ENCODE measurements around the gene MAPK1.
"Not testable (repeated sequence)": the region's sequence is repeated elsewhere in the genome, so short reads cannot be mapped to it uniquely, and the experiment has no call there.

MAPK1 gene

DNA sequence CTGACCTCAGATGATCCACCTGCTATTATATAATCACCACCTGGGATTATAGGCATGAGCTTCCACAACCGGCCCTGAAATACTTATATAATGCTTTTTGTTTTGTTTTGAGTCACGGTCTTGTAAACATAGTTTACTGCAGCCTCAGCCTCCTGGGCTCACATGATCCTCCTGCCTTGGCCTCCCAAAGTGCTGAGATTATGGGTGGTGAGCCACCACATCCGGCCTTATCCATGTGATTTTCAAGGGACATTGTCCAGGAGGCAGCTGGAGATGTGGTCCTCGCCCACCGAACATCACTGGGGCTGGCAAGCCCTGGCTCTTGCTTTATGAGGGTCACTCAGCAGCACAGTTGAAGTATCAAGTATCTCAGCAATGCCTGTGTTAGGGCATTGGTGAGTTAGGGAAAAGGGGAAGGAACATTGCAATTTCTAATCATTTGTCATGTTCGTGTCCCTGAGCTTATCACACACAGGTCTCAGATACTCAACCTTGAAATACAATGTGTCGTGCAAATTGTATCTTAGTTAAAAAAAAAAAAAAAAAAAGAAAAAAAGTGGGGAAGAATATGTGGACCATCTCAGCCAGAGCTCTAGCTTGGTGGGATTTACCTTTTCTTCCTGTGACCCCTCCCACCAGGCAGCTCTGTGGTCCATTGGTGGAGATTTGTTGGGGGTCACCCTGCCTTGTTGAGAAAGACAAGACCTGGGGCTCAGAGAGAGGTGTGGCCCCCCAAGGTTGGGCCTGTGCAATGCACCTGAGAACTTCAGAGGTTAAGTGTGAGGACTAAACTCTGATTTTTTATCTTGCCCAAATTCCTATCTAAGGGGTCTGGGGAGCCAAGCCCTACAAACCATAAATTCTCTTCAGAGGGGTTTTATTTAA lies 40.4 kb upstream of the MAPK1 start:
- no peak for DNase-seq (ENCODE audit: low read depth, low spot score)
- Histone ChIP-seq H3K9ac (ENCODE audit: insufficient read length, low read depth) (no peak overlapping the region), H3K9me3 (ENCODE audit: insufficient read depth, low read length) (no peaks in the 10 kb centered on the region), H3K27me3 (ENCODE audit: insufficient read depth, insufficient read length) (no peaks in the 10 kb centered on the region), H3K4me1 (ENCODE audit: insufficient read depth, insufficient read length) (peaks cover 3% of the 10 kb centered on the region), H3K4me3 (ENCODE audit: insufficient read length, low read depth) (no peak overlapping the region), H3K36me3 (ENCODE audit: insufficient read depth, insufficient read length, low read length) (no peaks in the 10 kb centered on the region)
- TF ChIP-seq SUZ12 (IDR thresholded peaks at IDR 0.05; ENCODE audit: extremely low read depth, insufficient read depth, insufficient read length) (no peak), YY1 (IDR thresholded peaks at IDR 0.05; ENCODE audit: insufficient read depth, insufficient read length) (no peak), ZNF274 (IDR thresholded peaks at IDR 0.05; ENCODE audit: low read depth, low read length) (no peak)

DNA sequence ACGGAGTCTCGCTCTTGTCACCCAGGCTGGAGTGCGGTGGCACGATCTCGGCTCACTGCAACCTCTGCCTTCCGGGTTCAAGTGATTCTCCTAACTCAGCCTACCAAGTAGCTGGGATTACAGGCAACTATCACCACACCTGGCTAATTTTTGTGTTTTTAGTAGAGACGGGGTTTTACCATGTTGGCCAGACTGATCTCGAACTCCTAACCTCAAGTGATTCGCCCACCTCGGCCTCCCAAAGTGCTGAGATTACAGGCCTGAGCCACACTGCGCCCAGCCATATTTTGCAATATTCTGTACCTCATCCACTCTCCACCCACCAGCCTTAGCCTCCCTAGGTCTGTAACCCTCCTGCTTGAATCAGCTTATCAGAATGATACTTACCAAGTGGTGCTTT lies 37.8 kb upstream of the MAPK1 start:
- H3K9me3 ChIP-seq (ENCODE audit: insufficient read depth, low read length); DNase-seq (ENCODE audit: low read depth, low spot score); H3K4me3 ChIP-seq (ENCODE audit: insufficient read length, low read depth): not testable (repeated sequence)

DNA sequence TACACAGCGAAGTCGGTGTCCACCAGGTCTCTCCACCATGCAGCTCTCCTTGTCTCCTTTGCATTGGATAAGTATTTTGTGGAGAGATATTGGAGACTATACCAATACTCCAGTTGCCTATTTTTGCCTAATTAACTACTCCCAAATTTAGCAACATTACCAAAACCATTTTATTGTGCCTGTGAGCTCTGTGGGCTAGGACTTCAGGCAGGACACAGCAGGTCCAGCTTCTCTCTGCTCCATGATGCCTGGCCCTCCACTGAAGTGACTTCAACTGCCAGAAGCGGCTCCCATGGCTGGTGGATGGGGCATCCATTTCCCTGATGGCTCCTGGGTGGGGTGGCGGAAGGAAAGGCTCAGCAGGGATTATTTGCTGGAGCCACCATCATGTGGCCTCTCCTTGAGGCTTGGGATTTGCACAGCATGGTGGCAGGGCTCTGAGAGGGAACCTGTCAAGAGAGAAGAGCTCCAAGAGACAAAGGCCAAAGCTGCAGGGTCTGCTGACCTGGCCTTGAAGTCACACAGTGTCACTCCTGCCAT lies 36.9 kb upstream of the MAPK1 start:
- Histone ChIP-seq H3K36me3 (ENCODE audit: insufficient read depth, insufficient read length, low read length) (no peaks in the 10 kb centered on the region), H3K9me3 (ENCODE audit: insufficient read depth, low read length) (no peaks in the 10 kb centered on the region), H3K9ac (ENCODE audit: insufficient read length, low read depth) (no peak overlapping the region), H3K27me3 (ENCODE audit: insufficient read depth, insufficient read length) (no peaks in the 10 kb centered on the region), H3K4me3 (ENCODE audit: insufficient read length, low read depth) (no peak overlapping the region), H3K4me1 (ENCODE audit: insufficient read depth, insufficient read length) (peaks cover 3% of the 10 kb centered on the region)
- DNase-seq (ENCODE audit: low read depth, low spot score), result no peak
- TF ChIP-seq ZNF274 (IDR thresholded peaks at IDR 0.05; ENCODE audit: low read depth, low read length) (no peak), SUZ12 (IDR thresholded peaks at IDR 0.05; ENCODE audit: extremely low read depth, insufficient read depth, insufficient read length) (no peak), YY1 (IDR thresholded peaks at IDR 0.05; ENCODE audit: insufficient read depth, insufficient read length) (no peak)

More for the DNA sequence above, 37.8 kb upstream of the MAPK1 start:
- not testable (repeated sequence) for H3K36me3 ChIP-seq (ENCODE audit: insufficient read depth, insufficient read length, low read length); H3K27me3 ChIP-seq (ENCODE audit: insufficient read depth, insufficient read length); H3K4me1 ChIP-seq (ENCODE audit: insufficient read depth, insufficient read length); H3K9ac ChIP-seq (ENCODE audit: insufficient read length, low read depth)

DNA sequence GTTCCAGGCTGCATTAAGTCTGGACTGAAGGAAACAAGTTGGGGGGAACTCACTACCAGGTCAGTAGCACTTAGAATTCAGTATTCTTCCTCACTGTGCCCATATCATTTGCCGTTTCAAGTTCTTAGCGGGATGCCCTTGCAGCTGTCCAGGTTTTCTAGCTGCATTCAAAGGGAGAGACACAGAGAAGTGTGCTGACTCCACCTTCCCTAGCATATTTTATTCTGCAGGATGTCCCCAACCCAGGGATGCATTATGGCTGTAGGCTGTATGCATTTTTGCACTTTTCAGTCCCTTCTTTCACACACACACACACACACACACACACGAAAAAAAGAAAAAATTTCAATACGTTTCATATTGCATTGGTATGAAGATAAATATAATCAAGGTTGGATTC lies 35.8 kb upstream of the MAPK1 start:
- peaks cover 3% of the 10 kb centered on the region for H3K4me1 ChIP-seq (ENCODE audit: insufficient read depth, insufficient read length)
- H3K9me3 ChIP-seq (ENCODE audit: insufficient read depth, low read length), result no peaks in the 10 kb centered on the region
- no peak overlapping the region for H3K9ac ChIP-seq (ENCODE audit: insufficient read length, low read depth)
- TF ChIP-seq YY1 (IDR thresholded peaks at IDR 0.05; ENCODE audit: insufficient read depth, insufficient read length) (no peak), SUZ12 (IDR thresholded peaks at IDR 0.05; ENCODE audit: extremely low read depth, insufficient read depth, insufficient read length) (no peak), ZNF274 (IDR thresholded peaks at IDR 0.05; ENCODE audit: low read depth, low read length) (no peak)
- H3K27me3 ChIP-seq (ENCODE audit: insufficient read depth, insufficient read length), result no peaks in the 10 kb centered on the region
- no peak for DNase-seq (ENCODE audit: low read depth, low spot score)
- H3K4me3 ChIP-seq (ENCODE audit: insufficient read length, low read depth), result no peak overlapping the region
- H3K36me3 ChIP-seq (ENCODE audit: insufficient read depth, insufficient read length, low read length), result no peaks in the 10 kb centered on the region

DNA sequence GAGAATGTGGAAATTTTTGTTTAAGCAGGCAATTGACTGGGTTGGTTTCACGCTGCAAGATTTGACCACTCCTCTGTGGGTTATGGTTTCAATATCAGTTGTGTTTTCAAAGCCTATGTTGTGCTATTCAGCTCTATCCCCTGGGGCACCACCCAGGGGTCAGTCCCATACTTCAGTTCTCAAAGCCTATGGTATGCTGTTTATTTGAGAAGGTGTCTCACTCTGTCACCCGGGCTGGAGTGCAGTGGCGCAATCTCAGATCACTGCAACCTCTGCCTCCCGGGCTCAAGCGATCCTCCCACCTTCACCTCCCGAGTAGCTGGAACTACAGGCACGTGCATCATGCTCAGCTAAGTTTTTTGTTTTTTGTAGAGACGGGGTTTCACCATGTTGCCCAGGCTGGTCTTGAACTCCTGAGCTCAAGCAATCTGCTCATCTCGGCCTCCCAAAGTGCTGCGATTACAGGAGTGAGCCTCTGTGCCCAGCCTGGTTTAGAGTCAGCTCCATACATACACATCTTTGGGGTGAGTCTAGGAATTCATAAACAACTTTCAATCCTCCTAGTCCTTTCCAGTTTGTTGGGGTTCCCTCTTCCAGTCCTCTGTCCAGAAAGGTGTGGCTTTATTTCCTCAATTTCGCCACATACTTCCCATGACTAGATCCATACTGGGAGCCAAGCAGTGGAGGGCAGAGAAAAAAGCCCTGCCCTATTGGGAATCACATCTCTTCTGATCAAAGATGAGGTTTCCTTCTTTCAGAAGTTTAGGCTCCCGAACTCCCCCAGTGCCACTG lies 35.0 kb upstream of the MAPK1 start:
- H3K27me3 ChIP-seq (ENCODE audit: insufficient read depth, insufficient read length), result no peaks in the 10 kb centered on the region
- no peak overlapping the region for H3K4me3 ChIP-seq (ENCODE audit: insufficient read length, low read depth)
- peaks cover 3% of the 10 kb centered on the region for H3K4me1 ChIP-seq (ENCODE audit: insufficient read depth, insufficient read length)
- TF ChIP-seq SUZ12 (IDR thresholded peaks at IDR 0.05; ENCODE audit: extremely low read depth, insufficient read depth, insufficient read length), result no peak
- TF ChIP-seq YY1 (IDR thresholded peaks at IDR 0.05; ENCODE audit: insufficient read depth, insufficient read length), result no peak
- no peak for TF ChIP-seq ZNF274 (IDR thresholded peaks at IDR 0.05; ENCODE audit: low read depth, low read length)
- H3K9ac ChIP-seq (ENCODE audit: insufficient read length, low read depth), result no peak overlapping the region
- H3K36me3 ChIP-seq (ENCODE audit: insufficient read depth, insufficient read length, low read length), result no peaks in the 10 kb centered on the region
- no peaks in the 10 kb centered on the region for H3K9me3 ChIP-seq (ENCODE audit: insufficient read depth, low read length)
- DNase-seq (ENCODE audit: low read depth, low spot score), result no peak

DNA sequence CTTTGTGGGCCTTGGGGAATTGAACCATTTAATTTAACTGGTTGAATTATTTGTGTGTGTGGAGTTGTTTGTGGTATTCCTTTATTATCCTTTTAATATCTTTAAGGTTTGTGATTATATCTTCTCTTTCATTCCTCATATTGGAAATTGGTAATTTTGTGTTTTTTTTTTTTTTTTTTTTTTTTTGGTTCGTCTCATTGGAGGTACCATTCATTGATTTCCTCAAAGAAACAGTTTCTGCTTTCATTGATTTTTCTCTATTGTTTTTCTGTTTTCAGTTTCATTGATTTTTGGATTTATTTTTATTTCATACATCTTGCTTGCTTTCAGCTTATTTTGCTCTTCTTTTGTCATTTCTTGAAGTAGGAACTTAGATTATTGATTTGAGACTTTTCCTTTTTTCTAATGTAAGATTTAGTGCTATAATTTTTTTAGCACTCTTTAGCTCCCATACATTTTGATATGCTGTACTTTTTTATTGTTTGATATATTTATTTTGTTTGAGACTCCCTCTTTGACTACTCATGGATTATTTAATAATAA lies 31.0 kb upstream of the MAPK1 start:
- Histone ChIP-seq H3K4me1 (ENCODE audit: insufficient read depth, insufficient read length) (peaks cover 3% of the 10 kb centered on the region), H3K36me3 (ENCODE audit: insufficient read depth, insufficient read length, low read length) (no peaks in the 10 kb centered on the region), H3K4me3 (ENCODE audit: insufficient read length, low read depth) (no peak overlapping the region), H3K9me3 (ENCODE audit: insufficient read depth, low read length) (no peaks in the 10 kb centered on the region), H3K27me3 (ENCODE audit: insufficient read depth, insufficient read length) (no peaks in the 10 kb centered on the region), H3K9ac (ENCODE audit: insufficient read length, low read depth) (no peak overlapping the region)
- no peak for DNase-seq (ENCODE audit: low read depth, low spot score)
- TF ChIP-seq YY1 (IDR thresholded peaks at IDR 0.05; ENCODE audit: insufficient read depth, insufficient read length) (no peak), ZNF274 (IDR thresholded peaks at IDR 0.05; ENCODE audit: low read depth, low read length) (no peak), SUZ12 (IDR thresholded peaks at IDR 0.05; ENCODE audit: extremely low read depth, insufficient read depth, insufficient read length) (no peak)
